Peyer's patch (tissue), 4 donors: ENCODE results near the gene CCDC134. TPM values are rescaled to one million over a fixed set of nuclear protein-coding genes. Genes with fewer than 3 reads are reported as not detected.

Experiments used
- DNase-seq, 3 donors: peaks; one replicate each; pipeline ENCODE4 v3.0.0-alpha.2; 2017 to 2019
- H3K27ac ChIP-seq, 4 donors: fragments of 200-600 bp; sonication (generic); one replicate each; pipeline ENCODE4 v1.5.1; 2016 to 2019
- H3K27me3 ChIP-seq, 2 donors: fragments of 200-600 bp; sonication (generic); one replicate each; pipeline ENCODE4 v1.5.1; 2019
- H3K36me3 ChIP-seq, 3 donors: fragments of 200-600 bp; sonication (generic); one replicate each; pipeline ENCODE4 v1.5.1; 2016 to 2019
- H3K4me1 ChIP-seq, 4 donors: fragments of 200-600 bp; sonication (generic); one replicate each; pipeline ENCODE4 v1.5.1; 2016 to 2019
- H3K4me3 ChIP-seq, 4 donors: fragments of 200-600 bp; sonication (generic); 1 replicate in 3 of 4; 2 replicates in 1 of 4; pipeline ENCODE4 v1.5.1; 2016 to 2019; ENCODE audit warnings: mild to moderate bottlenecking in 1 of 4
- H3K9me3 ChIP-seq, 4 donors: fragments of 200-600 bp; sonication (generic); one replicate each; pipeline ENCODE4 v1.5.1; 2016 to 2019; ENCODE audit warnings: mild to moderate bottlenecking in 1 of 4
- CTCF ChIP-seq, 6 experiments: fragments of 450-650 bp in 4 of 6; fragments of 200-600 bp in 2 of 6; sonication (generic) in 1 of 6; IDR thresholded peaks; one replicate each; pipeline ENCODE4 v1.5.1; 2017 to 2019; ENCODE audit warnings: antibody characterized with exemption in 6 of 6, mild to moderate bottlenecking in 3 of 6, moderate library complexity in 1 of 6
- POLR2A ChIP-seq, 2 donors: fragments of 450-650 bp; IDR thresholded peaks; one replicate each; pipeline ENCODE4 v1.5.1; 2017; ENCODE audit warnings: antibody characterized with exemption in 2 of 2, mild to moderate bottlenecking in 2 of 2, moderate library complexity in 2 of 2
- total RNA-seq, 4 donors: library from RNA; depleted of rRNA; stranded (reverse); fragments of >200 nt; gene quantifications; one replicate each; pipeline ENCODE4 v1.1.0, GENCODE V29; 2016

CCDC134 gene
- total RNA-seq, 4 donors from 2014 or later, result 8.1 to 20.6 (median 10.2) TPM

- Histone ChIP-seq H3K9me3 (no peaks in the 10 kb centered on the region), H3K27ac (no peak overlapping the region), H3K36me3 (peaks cover 0 to 16% (median 0%) of the 10 kb centered on the region in 3 donors), H3K4me3 (no peak overlapping the region), H3K27me3 (no peaks in the 10 kb centered on the region), H3K4me1 (no peaks in the 10 kb centered on the region)
- DNase-seq, result no peak
- TF ChIP-seq POLR2A (IDR thresholded peaks at IDR 0.05) (no peak), CTCF (IDR thresholded peaks at IDR 0.05) (no peak)
Observed at GRCh38 chr22:41813726-41814410, 13.4 kb downstream of the CCDC134 start.

- Histone ChIP-seq H3K27ac (no peak overlapping the region), H3K4me3 (no peak overlapping the region), H3K27me3 (no peaks in the 10 kb centered on the region), H3K36me3 (peaks cover 0 to 16% (median 0%) of the 10 kb centered on the region in 3 donors), H3K4me1 (no peaks in the 10 kb centered on the region), H3K9me3 (no peaks in the 10 kb centered on the region)
- no peak for DNase-seq
- TF ChIP-seq CTCF (IDR thresholded peaks at IDR 0.05) (no peak), POLR2A (IDR thresholded peaks at IDR 0.05) (no peak)
Observed at GRCh38 chr22:41815716-41816115, 15.2 kb downstream of the CCDC134 start.

- no peak overlapping the region for H3K4me3 ChIP-seq
- TF ChIP-seq CTCF (IDR thresholded peaks at IDR 0.05) (no peak), POLR2A (IDR thresholded peaks at IDR 0.05) (no peak)
- DNase-seq, result no peak
- H3K27me3 ChIP-seq, result no peaks in the 10 kb centered on the region
- H3K36me3 ChIP-seq, result peaks cover 0 to 16% (median 0%) of the 10 kb centered on the region in 3 donors
- H3K4me1 ChIP-seq, result no peaks in the 10 kb centered on the region
- no peaks in the 10 kb centered on the region for H3K9me3 ChIP-seq
- H3K27ac ChIP-seq, result no peak overlapping the region
Observed at GRCh38 chr22:41816241-41816640, 15.8 kb downstream of the CCDC134 start.

GRCh38 chr22:41816871-41817270 is 16.4 kb downstream of the CCDC134 start:
- TF ChIP-seq CTCF (IDR thresholded peaks at IDR 0.05) (no peak), POLR2A (IDR thresholded peaks at IDR 0.05) (no peak)
- Histone ChIP-seq H3K27ac (no peak overlapping the region), H3K27me3 (no peaks in the 10 kb centered on the region), H3K36me3 (peaks cover 0 to 16% (median 0%) of the 10 kb centered on the region in 3 donors), H3K9me3 (no peaks in the 10 kb centered on the region), H3K4me3 (no peak overlapping the region), H3K4me1 (no peaks in the 10 kb centered on the region)
- no peak for DNase-seq

- H3K27ac ChIP-seq, result no peak overlapping the region
- no peaks in the 10 kb centered on the region for H3K4me1 ChIP-seq
- H3K36me3 ChIP-seq, result peaks cover 0 to 16% (median 0%) of the 10 kb centered on the region in 3 donors
- H3K9me3 ChIP-seq, result no peaks in the 10 kb centered on the region
- no peaks in the 10 kb centered on the region for H3K27me3 ChIP-seq
- DNase-seq, result no peak
- no peak overlapping the region for H3K4me3 ChIP-seq
- TF ChIP-seq CTCF (IDR thresholded peaks at IDR 0.05), result no peak
- TF ChIP-seq POLR2A (IDR thresholded peaks at IDR 0.05), result no peak
Observed at GRCh38 chr22:41818011-41818410, 17.5 kb downstream of the CCDC134 start.
